A549 (cell line): Measurements from ENCODE around the gene TMEM266. TPM values are rescaled to one million over a fixed set of nuclear protein-coding genes. Genes with fewer than 3 reads are reported as not detected.

Source experiments
- ATAC-seq, 2 experiments: fragments of 200-7000 bp in 1 of 2; fragments of >200 bp in 1 of 2; cut with Nextera tagmentation in 1 of 2; cut with Tn5 transposase in 1 of 2; 3 replicates each; pipeline versions ENCODE4 v1.8.0 to v1.9.1; 2018 to 2020; ENCODE audit warnings: mild to moderate bottlenecking in 1 of 2, moderate library complexity in 1 of 2
- CTCF ChIA-PET: fragments of 300-600 bp; sonication (Branson Sonifier 250); formaldehyde crosslinking; extraction: SDS; loops from one replicate; lab custom pipeline; 2021; ENCODE audit warnings: antibody characterized with exemption, inconsistent platforms; lab: Yijun Ruan, JAX
- POLR2A ChIA-PET: fragments of 350-600 bp; formaldehyde crosslinking; extraction: SDS; loops from one replicate; lab custom pipeline; 2021; ENCODE audit warnings: antibody characterized with exemption, inconsistent platforms; lab: Yijun Ruan, JAX
- DNase-seq, 2 experiments: peaks; one replicate each; pipeline versions ENCODE4 v3.0.0 to v3.0.0-alpha.2; 2011 to 2016; ENCODE audit warnings: low read depth in 1 of 2, low spot score in 1 of 2
- FAIRE-seq: peaks from 2 replicates; lab custom pipeline; 2011; peaks lifted over from hg19 to GRCh38; lab: Jason Lieb, UNC
- H3K27ac ChIP-seq, 2 experiments: fragments of >200 bp; sonication (Bioruptor Twin); formaldehyde crosslinking; 3 replicates each; pipeline ENCODE4 v1.5.1; 2016 to 2017
- H3K4me1 ChIP-seq: fragments of >200 bp; sonication (Bioruptor Twin); formaldehyde crosslinking; 3 replicates; pipeline ENCODE4 v1.6.1; 2016
- H3K4me2 ChIP-seq: fragments of >200 bp; sonication (Bioruptor Twin); formaldehyde crosslinking; 3 replicates; pipeline ENCODE4 v1.6.1; 2016
- H3K4me3 ChIP-seq: fragments of >200 bp; sonication (Bioruptor Twin); formaldehyde crosslinking; 3 replicates; pipeline ENCODE4 v1.5.1; 2016
- H3K9me3 ChIP-seq: fragments of >200 bp; sonication (Bioruptor Twin); formaldehyde crosslinking; 3 replicates; pipeline ENCODE4 v1.6.1; 2016
- BCL3 ChIP-seq: fragments of >200 bp; sonication (Bioruptor Twin); formaldehyde crosslinking; IDR thresholded peaks from 3 replicates; pipeline ENCODE4 v1.6.1; 2016
- CBX2 ChIP-seq: fragments of 200-600 bp; sonication (generic); IDR thresholded peaks from 2 replicates; pipeline ENCODE4 v1.6.1; 2016; ENCODE audit warnings: low read depth, mild to moderate bottlenecking, borderline replicate concordance
- CEBPB ChIP-seq, 2 experiments: fragments of >200 bp in 1 of 2; sonication (Bioruptor Twin) in 1 of 2; formaldehyde crosslinking in 1 of 2; IDR thresholded peaks; 2 replicates each; pipeline ENCODE4 v1.6.1; 2012 to 2016
- ELK1 ChIP-seq: fragments of 150-350 bp; IDR thresholded peaks from 2 replicates; pipeline ENCODE4 v1.6.1; 2014; ENCODE audit warnings: low read depth, mild to moderate bottlenecking, low read length
- GATA3 ChIP-seq: IDR thresholded peaks from 2 replicates; pipeline ENCODE4 v1.6.1; 2012; ENCODE audit warnings: borderline replicate concordance
- HMGXB4 ChIP-seq: fragments of 250-450 bp; sonication (Bioruptor Pico); IDR thresholded peaks from 2 replicates; pipeline ENCODE4 v1.5.0; 2021; ENCODE audit warnings: mild to moderate bottlenecking, moderate library complexity, borderline replicate concordance
- HOXB13 ChIP-seq: fragments of 250-450 bp; sonication (Bioruptor Pico); IDR thresholded peaks from 2 replicates; pipeline ENCODE4 v1.5.0; 2020; ENCODE audit warnings: low read depth, mild to moderate bottlenecking, moderate library complexity
- KDM1A ChIP-seq: fragments of 200-600 bp; sonication (generic); IDR thresholded peaks from 2 replicates; pipeline ENCODE4 v1.6.1; 2016; ENCODE audit warnings: low read depth, mild to moderate bottlenecking
- MAX ChIP-seq: IDR thresholded peaks from 2 replicates; pipeline ENCODE4 v1.6.1; 2012
- RAD21 ChIP-seq, 2 experiments: fragments of >200 bp in 1 of 2; sonication (Bioruptor Twin) in 1 of 2; formaldehyde crosslinking in 1 of 2; IDR thresholded peaks in 1 of 2; conservative IDR thresholded peaks in 1 of 2; 2 replicates in 1 of 2; 3 replicates in 1 of 2; pipeline ENCODE4 v1.6.1; 2012 to 2018; ENCODE audit warnings: inconsistent platforms in 1 of 2
- RARB ChIP-seq: fragments of 250-450 bp; sonication (Bioruptor Pico); IDR thresholded peaks from 2 replicates; pipeline ENCODE4 v1.8.0; 2021; ENCODE audit warnings: mild to moderate bottlenecking, moderate library complexity
- ZSCAN20 ChIP-seq: fragments of 250-450 bp; sonication (Bioruptor Pico); IDR thresholded peaks from 2 replicates; pipeline ENCODE4 v1.8.0; 2022; ENCODE audit warnings: mild to moderate bottlenecking, moderate library complexity
- WGBS: methylation state at CpG from one replicate; pipeline ENCODE4 v1.1.6; 2017; ENCODE audit errors: missing lambda C conversion rate; 5-methylcytosine and 5-hydroxymethylcytosine counted together
- polyA plus RNA-seq, 4 experiments: library from polyadenylated mRNA; depleted of rRNA in 3 of 4; stranded (reverse); fragments of >200 nt; fragmentation: RNase III in 1 of 4; extraction: RNeasy Plus Mini Kit Qiagen cat#74134 plus additional on column Dnase treatment in 1 of 4; gene quantifications; 2 replicates in 3 of 4; 3 replicates in 1 of 4; pipeline ENCODE4 v1.2.3, GENCODE V29; 2011 to 2017
- TF ChIP-seq, protein P1 (sequence below): fragments of 200-600 bp; sonication (generic); IDR thresholded peaks from 2 replicates; pipeline ENCODE4 v1.6.1; 2016; ENCODE audit warnings: antibody characterized with exemption, mild to moderate bottlenecking, moderate library complexity
- TF ChIP-seq, protein P2 (sequence below): IDR thresholded peaks from 2 replicates; pipeline ENCODE4 v1.6.1; 2012; ENCODE audit warnings: low read depth, borderline replicate concordance

TMEM266 gene
- polyA plus RNA-seq, 2 of the 4 experiments (the other 2 are of a cell fraction): 0.06 to 0.08 TPM

DNA sequence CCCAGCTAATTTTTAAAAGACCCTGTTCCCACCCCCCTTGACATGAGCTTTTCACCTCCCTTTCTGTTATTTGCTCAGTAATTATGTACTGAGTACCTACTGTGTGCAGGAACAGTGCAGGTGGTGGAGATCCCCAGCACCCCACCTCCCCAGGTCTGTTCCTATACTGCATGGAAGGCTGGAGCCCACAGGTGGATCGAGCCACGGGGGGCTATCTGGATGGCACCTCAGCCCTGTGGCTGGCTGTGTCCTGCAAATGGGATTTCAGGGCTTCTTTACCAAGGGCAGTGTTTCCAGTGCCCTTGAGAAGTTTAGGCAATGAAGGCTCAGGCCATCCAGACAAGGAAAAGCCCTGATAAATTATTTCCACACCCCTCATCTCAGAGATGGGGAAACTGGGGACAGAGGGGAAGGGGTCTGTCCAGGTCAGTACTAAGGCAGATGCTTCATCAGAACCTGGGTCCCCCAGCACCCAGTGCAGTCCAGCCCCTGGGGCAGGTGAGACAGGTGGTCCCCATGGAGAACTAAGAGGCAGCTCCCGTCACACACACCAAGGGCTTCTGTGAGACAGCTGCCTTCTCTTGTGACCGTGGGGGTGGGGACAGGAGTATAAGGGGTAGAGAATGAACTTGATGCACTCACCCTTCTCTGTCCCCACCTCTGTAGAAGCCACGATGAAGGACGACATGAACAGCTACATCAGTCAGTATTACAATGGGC, 141.9 kb downstream of the TMEM266 start:
- FAIRE-seq (no peak), ATAC-seq (no peak), DNase-seq (no peak)
- Histone ChIP-seq H3K9me3 (no peaks in the 10 kb centered on the region), H3K4me3 (no peak overlapping the region), H3K4me1 (peaks cover 30% of the 10 kb centered on the region), H3K4me2 (no peak overlapping the region), H3K27ac (no peak overlapping the region)
- CTCF ChIA-PET: interaction anchor here (0.9 to 14.0 kb wide), 6 partner anchors 10 to 745 kb away, joined by 4 to 115 read pairs (median 4); no protein-coding TSS in a partner anchor
- WGBS: 82% methylated on average over 6 of the region's 6 CpGs
- POLR2A ChIA-PET: interaction anchor here (0.5 kb wide), 1 partner anchor 134 kb away, joined by 4 read pairs; no protein-coding TSS in a partner anchor
- no peak for TF ChIP-seq ZSCAN20
- TF ChIP-seq CBX2: no peak
- no peak for TF ChIP-seq MAX
- TF ChIP-seq, protein P1, sequence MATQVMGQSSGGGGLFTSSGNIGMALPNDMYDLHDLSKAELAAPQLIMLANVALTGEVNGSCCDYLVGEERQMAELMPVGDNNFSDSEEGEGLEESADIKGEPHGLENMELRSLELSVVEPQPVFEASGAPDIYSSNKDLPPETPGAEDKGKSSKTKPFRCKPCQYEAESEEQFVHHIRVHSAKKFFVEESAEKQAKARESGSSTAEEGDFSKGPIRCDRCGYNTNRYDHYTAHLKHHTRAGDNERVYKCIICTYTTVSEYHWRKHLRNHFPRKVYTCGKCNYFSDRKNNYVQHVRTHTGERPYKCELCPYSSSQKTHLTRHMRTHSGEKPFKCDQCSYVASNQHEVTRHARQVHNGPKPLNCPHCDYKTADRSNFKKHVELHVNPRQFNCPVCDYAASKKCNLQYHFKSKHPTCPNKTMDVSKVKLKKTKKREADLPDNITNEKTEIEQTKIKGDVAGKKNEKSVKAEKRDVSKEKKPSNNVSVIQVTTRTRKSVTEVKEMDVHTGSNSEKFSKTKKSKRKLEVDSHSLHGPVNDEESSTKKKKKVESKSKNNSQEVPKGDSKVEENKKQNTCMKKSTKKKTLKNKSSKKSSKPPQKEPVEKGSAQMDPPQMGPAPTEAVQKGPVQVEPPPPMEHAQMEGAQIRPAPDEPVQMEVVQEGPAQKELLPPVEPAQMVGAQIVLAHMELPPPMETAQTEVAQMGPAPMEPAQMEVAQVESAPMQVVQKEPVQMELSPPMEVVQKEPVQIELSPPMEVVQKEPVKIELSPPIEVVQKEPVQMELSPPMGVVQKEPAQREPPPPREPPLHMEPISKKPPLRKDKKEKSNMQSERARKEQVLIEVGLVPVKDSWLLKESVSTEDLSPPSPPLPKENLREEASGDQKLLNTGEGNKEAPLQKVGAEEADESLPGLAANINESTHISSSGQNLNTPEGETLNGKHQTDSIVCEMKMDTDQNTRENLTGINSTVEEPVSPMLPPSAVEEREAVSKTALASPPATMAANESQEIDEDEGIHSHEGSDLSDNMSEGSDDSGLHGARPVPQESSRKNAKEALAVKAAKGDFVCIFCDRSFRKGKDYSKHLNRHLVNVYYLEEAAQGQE: no peak
- TF ChIP-seq CEBPB (IDR thresholded peaks at IDR 0.05): no peak
- TF ChIP-seq BCL3: no peak

- POLR2A ChIA-PET: no interaction called here
- peaks cover 11% of the 10 kb centered on the region for H3K4me1 ChIP-seq
- H3K4me3 ChIP-seq: no peak overlapping the region
- H3K4me2 ChIP-seq: no peak overlapping the region
- WGBS: 96% methylated on average over 22 of the region's 23 CpGs
- ATAC-seq (no peak), FAIRE-seq (no peak), DNase-seq (no peak)
- no peak overlapping the region for H3K27ac ChIP-seq
- no peaks in the 10 kb centered on the region for H3K9me3 ChIP-seq
- CTCF ChIA-PET: interaction anchor here (0.8 to 14.0 kb wide), 4 partner anchors 11 to 57 kb away, joined by 3 to 115 read pairs (median 6); no protein-coding TSS in a partner anchor
- TF ChIP-seq KDM1A: no peak
- TF ChIP-seq, protein P2, sequence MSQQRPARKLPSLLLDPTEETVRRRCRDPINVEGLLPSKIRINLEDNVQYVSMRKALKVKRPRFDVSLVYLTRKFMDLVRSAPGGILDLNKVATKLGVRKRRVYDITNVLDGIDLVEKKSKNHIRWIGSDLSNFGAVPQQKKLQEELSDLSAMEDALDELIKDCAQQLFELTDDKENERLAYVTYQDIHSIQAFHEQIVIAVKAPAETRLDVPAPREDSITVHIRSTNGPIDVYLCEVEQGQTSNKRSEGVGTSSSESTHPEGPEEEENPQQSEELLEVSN: no peak
- no peak for TF ChIP-seq GATA3
- no peak for TF ChIP-seq HMGXB4 (CRISPR knock-in tag)
- TF ChIP-seq HOXB13 (CRISPR knock-in tag): no peak
- no peak for TF ChIP-seq RARB (CRISPR knock-in tag)
- no peak for TF ChIP-seq RAD21 (conservative IDR thresholded peaks at IDR 0.05 in 1 of 2, IDR thresholded peaks at IDR 0.05 in 1 of 2)
- no peak for TF ChIP-seq ELK1
Observed at GRCh38 chr15:76203346-76204108, 143.7 kb downstream of the TMEM266 start.
